HL-60 (cell line): Measurements from ENCODE around the gene MYL12A.
A peak's percentile ranks its signal among the peaks of the same experiment; 100 is the strongest.

Experiments
- DNase-seq, 2 experiments: peaks; one replicate each; pipeline ENCODE4 v3.0.0-alpha.2; 2010 to 2020; ENCODE audit warnings: low read depth in 1 of 2, low spot score in 1 of 2
- H3K27ac ChIP-seq: fragments of 250-450 bp; sonication (Bioruptor Pico); replicated peaks from 2 replicates; pipeline ENCODE4 v1.5.1; 2020; ENCODE audit warnings: mild to moderate bottlenecking, moderate library complexity
- H3K27me3 ChIP-seq: fragments of 250-450 bp; sonication (Bioruptor Pico); 2 replicates; pipeline ENCODE4 v1.5.1; 2021; ENCODE audit warnings: mild to moderate bottlenecking, moderate library complexity; ENCODE audit not compliant: insufficient read depth, poor library complexity, severe bottlenecking
- H3K4me3 ChIP-seq: replicated peaks from 2 replicates; pipeline ENCODE4 v1.5.1; 2011; ENCODE audit warnings: mild to moderate bottlenecking, control low read depth, low read length; ENCODE audit not compliant: insufficient read depth
- CTCF ChIP-seq: IDR thresholded peaks from one replicate; pipeline ENCODE4 v1.5.1; 2011; ENCODE audit warnings: low read length, control low read depth, inconsistent platforms; ENCODE audit not compliant: insufficient read depth
- GABPA ChIP-seq: IDR thresholded peaks from 2 replicates; pipeline ENCODE4 v1.6.1; 2012; ENCODE audit warnings: low read depth
- POLR2AphosphoS5 ChIP-seq: IDR thresholded peaks from 2 replicates; pipeline ENCODE4 v1.6.1; 2012; ENCODE audit warnings: low read depth
- REST ChIP-seq: IDR thresholded peaks from 2 replicates; pipeline ENCODE4 v1.6.1; 2012; ENCODE audit warnings: low read depth; ENCODE audit not compliant: insufficient replicate concordance
- SPI1 ChIP-seq: IDR thresholded peaks from 2 replicates; pipeline ENCODE4 v1.6.1; 2012; ENCODE audit warnings: low read depth, mild to moderate bottlenecking, borderline replicate concordance

Gene MYL12A

GRCh38 chr18:3263132-3263700 lies 15.6 kb downstream of the MYL12A start:
- no peak for DNase-seq
- TF ChIP-seq GABPA (no peak), POLR2AphosphoS5 (no peak), SPI1 (no peak), REST (no peak), CTCF (no peak)
- Histone ChIP-seq H3K27ac (peak overlapping the region; percentile 98), H3K27me3 (no peaks in the 10 kb centered on the region), H3K4me3 (peak overlapping the region; percentile 89)

- Histone ChIP-seq H3K4me3 (no peak overlapping the region), H3K27me3 (no peaks in the 10 kb centered on the region), H3K27ac (no peak overlapping the region)
- no peak for DNase-seq
- TF ChIP-seq REST (no peak), GABPA (no peak), CTCF (no peak), SPI1 (no peak), POLR2AphosphoS5 (no peak)
Observed at GRCh38 chr18:3264362-3264761, 16.8 kb downstream of the MYL12A start.

- TF ChIP-seq REST = peak; percentile 75
- no peak for TF ChIP-seq POLR2AphosphoS5
- no peak for TF ChIP-seq CTCF
- no peak for TF ChIP-seq GABPA
- TF ChIP-seq SPI1 = 0 out of 2 replicates have a peak, but pooled peaks have one; percentile 14
- H3K4me3 ChIP-seq = no peak overlapping the region
- no peak for DNase-seq
- H3K27me3 ChIP-seq = no peaks in the 10 kb centered on the region
- no peak overlapping the region for H3K27ac ChIP-seq
Observed at GRCh38 chr18:3265564-3266033, 18.0 kb downstream of the MYL12A start.
